HG02840 (cell line): Measurements from ENCODE around the gene MAF.

ENCODE experiments used
- ATAC-seq: cut with Tn5 transposase; IDR thresholded peaks from one replicate; pipeline ENCODE4 v1.9.1; 2021; ENCODE audit warnings: mild to moderate bottlenecking, moderate library complexity, moderate number of reproducible peaks; ENCODE audit not compliant: unreplicated experiment, low FRiP score

MAF gene

GRCh38 chr16:79593074-79593531, 7.4 kb downstream of the MAF start:
- ATAC-seq, result no peak

- no peak for ATAC-seq
Observed at GRCh38 chr16:79592186-79592585, 8.4 kb downstream of the MAF start.

GRCh38 chr16:79589601-79590102, 10.9 kb downstream of the MAF start:
- ATAC-seq, result no peak

- ATAC-seq, result no peak
Observed at GRCh38 chr16:79587897-79588296, 12.6 kb downstream of the MAF start.

- no peak for ATAC-seq
Observed at GRCh38 chr16:79587296-79587695, 13.2 kb downstream of the MAF start.

- ATAC-seq, result no peak
Observed at GRCh38 chr16:79582789-79583188, 17.7 kb downstream of the MAF start.

GRCh38 chr16:79580453-79581191, 19.9 kb downstream of the MAF start:
- ATAC-seq, result no peak

- ATAC-seq, result no peak
Observed at GRCh38 chr16:79576602-79577001, 23.9 kb downstream of the MAF start.

GRCh38 chr16:79573884-79574283, 26.7 kb downstream of the MAF start:
- ATAC-seq, result no peak

GRCh38 chr16:79573071-79573470, 27.5 kb downstream of the MAF start:
- ATAC-seq, result no peak

- no peak for ATAC-seq
Observed at GRCh38 chr16:79571903-79572535, 28.5 kb downstream of the MAF start.

- no peak for ATAC-seq
Observed at GRCh38 chr16:79571065-79571902, 29.3 kb downstream of the MAF start.

GRCh38 chr16:79564671-79565107, 35.8 kb downstream of the MAF start:
- ATAC-seq, result no peak

GRCh38 chr16:79563921-79564320, 36.6 kb downstream of the MAF start:
- ATAC-seq, result no peak

GRCh38 chr16:79562166-79562823, 38.2 kb downstream of the MAF start:
- ATAC-seq, result no peak

- no peak for ATAC-seq
Observed at GRCh38 chr16:79561729-79562128, 38.8 kb downstream of the MAF start.

- ATAC-seq, result no peak
Observed at GRCh38 chr16:79560923-79561322, 39.6 kb downstream of the MAF start.

GRCh38 chr16:79560318-79560717, 40.2 kb downstream of the MAF start:
- no peak for ATAC-seq

GRCh38 chr16:79559532-79559931, 41.0 kb downstream of the MAF start:
- ATAC-seq, result no peak

- ATAC-seq, result no peak
Observed at GRCh38 chr16:79557421-79557820, 43.1 kb downstream of the MAF start.
